ENCODE data around the gene MRPL11.

Gene MRPL11

DNA sequence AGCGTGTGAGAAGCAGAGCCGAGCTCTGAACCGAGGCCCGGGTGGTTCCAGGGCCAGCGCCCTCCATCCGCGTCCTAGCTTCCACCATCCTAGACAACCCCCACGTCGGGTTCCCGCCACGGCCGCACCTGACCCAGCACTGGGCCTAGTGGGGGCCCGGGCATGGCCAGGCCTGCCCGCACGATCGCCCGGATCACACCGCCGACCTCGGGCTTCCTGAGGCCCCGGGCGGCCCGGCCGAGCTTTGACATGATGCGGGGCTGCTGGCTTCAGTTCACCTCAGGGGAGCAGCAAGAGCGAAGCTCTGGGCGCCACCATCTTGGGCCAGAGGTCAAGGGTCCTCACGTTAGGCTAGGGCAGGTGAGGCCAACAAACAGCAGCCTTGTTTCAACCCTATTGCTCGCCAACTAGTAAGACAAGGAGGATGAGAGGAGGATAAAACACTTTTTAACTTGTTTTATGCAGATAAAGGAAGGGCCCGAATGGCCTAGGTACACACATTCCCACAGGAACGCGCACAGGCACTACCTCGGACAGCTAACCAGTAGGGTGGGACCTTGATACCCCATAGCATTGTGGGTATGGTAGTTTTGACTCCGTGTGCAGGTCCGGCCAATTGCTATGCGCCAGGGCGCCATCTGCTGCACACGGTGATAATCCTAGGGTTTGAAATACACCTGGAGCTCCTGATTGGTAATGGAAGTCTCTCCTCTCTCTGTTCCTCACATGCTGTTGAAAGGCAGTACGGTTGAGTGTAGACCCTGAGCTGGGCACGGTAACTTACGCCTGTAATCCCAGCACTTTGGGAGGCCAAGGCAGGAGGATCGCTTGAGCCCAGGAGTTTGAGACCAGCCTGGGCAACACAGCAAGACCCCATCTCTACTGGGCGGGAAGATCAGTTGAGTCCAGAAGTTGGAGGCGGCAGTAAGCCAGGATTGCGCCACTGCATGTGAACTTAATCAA is at the start of gene MRPL11:
MRPL11 (minus strand) TSS at position 345 of the 963 bp plus-strand sequence; CDS start at position 251, 94 bp downstream.
- DNase-seq = peak; percentile 91

DNA sequence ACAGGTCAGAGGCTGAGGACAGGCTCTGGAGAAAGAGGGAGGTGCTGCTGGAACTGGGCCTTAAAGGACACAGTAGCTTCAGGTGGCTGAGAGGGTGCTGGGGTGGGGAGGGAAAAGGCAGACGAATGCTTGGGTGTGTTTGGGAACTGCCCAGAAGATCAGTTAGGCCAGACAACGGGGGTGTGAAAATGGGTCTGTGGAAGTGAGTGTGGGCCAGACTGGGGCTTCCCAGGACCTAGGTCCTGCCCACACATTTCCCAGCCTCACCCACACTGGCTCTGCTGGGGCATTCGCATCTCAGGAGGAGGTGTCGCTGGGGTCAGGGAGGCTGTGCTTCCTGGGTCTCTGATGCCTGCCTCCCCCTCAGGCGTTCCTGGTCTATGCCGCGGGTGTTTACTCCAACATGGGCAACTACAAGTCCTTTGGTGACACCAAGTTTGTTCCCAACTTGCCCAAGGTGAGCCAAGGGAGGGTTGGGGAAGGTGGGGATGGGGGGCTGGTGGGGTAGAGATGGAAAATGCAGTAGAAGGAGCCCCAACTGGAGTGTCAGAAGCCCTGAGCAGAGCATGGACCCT is 46.2 kb upstream of the MRPL11 start:
- DNase-seq = no peak

DNA sequence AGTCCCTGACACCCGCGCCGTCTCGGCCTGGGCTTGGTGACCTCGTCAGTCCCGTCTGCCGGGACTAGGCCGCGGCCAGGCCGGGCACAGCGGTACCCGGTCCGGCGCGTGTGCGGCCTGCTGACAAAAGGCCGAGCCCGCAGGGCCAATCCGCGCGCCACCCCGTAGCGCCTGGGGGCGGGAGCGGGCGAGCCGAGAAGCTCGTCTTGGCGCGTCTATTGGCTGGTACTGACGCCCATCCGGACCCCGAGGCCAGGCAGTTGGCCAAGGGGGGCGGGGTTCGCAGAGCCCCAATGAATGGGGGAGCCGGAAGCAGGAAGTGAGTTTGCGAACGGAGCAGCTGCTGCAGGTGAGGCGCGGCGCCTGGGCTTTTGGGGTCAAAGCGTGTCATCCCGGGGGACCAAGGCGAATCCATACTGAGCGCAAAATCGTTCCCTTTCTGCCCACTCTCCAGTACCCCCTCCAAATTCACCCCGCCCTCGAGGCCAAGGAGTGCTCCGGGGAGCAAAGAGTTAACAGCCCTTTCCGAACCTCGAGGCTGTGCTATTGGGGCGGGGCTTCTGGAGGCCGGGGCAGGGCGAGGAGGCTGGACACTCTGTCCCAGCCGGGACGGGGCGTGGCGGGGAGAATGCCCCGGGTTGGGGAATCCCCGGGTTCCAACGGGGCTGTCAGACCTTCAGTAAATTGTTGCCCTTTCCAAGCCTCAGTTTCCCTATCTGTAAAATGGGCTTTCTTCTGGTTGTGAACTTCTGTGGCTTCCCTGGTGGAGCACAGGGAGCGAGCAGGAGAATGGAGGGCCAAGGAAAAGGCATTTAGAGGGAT is 41.7 kb upstream of the MRPL11 start, which contains the start of gene DPP3:
DPP3 (plus strand) TSS at position 318 of the 822 bp plus-strand sequence. CDS start 1,767 bp downstream, outside the sequence.
- peak; percentile 95 for DNase-seq

DNA sequence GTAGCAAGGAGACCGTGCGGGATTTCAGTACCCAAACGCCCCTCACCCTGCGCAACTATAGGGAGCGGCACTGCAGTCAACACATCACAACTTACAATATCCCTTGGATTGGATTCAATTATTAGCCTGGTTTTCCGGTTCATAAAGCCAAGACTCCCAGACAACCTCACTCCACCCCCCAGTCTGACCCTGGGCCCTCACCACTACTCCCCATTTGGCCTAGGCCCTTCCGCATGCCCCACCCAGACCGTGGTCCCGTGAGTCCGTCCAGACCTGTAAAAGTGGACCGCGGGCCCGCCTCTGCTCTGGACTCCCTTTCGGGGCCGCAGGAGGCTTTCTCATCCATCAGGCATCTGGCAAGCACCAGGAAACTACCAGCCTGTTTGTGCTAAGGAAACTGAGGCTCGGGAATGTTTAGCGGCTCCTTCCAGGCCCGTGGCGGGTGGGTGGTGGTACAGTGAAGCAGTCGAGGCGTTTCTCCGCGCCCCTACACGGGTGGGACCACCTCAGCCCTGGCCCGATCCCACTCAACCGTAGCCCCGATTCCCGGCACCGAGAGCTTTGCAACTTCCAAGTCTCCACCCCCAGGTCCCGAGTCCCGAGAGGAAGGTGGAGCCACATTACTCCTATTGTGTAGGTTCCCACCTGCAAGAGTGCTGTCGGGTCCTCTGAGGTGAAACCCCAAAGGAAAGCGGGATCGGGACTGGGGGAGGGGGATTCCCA is 40.9 kb upstream of the MRPL11 start:
- DNase-seq = no peak

DNA sequence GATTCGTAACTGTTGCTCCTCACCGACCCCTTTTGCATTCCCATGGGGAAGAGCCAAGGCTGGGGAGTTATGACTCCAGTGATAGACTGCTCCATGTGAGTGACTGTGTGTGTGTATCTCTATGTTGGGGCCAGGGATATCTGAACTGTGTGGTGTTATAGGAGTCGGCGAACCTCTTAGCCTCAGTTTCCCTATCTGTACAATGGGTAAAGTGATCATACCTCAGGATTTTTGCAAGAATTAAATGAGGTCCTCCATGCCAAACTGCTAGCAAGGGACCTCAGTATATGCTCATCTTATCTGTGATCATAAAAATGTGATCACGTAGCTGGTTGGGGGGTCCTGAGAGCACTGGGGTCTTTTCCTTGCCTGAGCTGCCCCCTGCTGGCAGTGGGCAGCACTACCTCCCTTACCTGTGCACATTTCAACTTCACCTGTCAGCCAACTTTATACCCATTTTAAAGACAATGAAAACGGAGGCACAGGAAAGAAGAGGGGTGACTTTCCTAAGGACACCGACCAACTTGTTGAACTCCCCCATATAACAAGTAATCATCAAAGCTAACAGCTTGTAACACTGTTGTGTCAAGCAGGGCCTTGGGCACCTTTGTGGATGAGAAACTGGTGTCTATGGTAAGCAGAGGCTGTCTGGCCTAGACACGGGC is 40.2 kb upstream of the MRPL11 start:
- peak; percentile 39 for DNase-seq

DNA sequence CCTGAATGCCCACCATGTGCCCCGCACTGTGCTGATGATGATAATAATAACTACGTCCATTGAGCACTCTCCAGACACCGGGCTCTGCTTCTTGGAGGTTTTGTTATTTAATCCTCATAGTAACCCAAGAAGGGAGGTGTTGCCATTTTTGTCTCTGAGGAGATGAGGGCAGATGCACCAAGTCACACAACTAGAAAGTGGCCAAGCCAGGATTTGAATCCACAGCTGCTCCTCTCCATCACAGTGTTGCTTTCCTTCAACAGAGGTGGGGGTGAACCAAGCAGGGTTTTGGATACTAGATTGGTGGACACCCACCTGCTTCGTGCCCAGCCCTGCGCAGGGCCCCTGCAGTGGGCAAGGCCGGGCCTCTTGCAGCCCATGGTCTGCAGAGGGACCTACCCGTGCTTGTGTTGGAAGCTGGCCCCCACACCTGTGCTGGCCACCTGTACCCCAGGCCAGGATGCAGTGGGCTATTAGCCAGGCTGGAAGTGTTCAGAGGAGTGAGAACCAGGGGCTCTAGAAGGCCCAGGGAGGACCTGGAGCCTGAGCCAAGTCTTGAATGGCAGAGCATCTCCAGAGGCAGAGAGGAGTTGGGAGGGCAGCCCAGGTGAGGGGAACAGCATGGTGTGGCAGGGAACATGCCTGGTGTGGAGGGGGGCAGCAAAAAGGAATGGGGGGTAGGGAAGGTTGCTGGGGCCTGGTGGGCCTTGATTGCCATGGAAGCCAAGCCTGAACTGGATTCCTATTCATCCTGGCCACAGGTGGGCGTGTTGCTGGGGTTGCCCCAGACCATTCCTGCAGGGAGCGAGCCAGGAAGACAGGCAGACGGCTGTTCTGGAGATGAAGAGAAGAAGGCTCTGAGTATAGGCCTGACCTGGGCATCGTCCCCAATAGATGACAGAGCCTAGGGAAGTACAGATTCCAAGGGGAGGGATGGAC is 38.9 kb upstream of the MRPL11 start:
- no peak for DNase-seq

DNA sequence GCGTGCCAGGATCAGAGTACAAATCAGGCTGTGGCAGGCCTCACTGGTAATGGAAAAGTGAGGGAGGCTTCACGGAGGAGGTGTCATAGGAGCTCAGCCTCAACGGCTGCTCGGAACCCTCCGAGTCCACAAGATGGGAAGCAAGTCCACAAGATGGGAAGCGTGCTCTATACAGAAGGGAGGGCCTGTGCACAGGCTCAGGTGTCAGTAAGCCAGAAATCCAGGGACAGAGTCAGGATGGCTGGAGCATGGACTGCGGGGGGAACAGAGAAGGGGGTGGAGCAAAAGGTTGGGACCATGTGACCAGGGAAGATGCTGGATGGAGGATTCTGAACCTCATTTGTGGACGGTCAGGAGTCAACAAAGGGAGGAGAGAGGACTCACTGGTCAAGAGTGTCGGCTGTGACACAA is 38.2 kb upstream of the MRPL11 start:
- no peak for DNase-seq

DNA sequence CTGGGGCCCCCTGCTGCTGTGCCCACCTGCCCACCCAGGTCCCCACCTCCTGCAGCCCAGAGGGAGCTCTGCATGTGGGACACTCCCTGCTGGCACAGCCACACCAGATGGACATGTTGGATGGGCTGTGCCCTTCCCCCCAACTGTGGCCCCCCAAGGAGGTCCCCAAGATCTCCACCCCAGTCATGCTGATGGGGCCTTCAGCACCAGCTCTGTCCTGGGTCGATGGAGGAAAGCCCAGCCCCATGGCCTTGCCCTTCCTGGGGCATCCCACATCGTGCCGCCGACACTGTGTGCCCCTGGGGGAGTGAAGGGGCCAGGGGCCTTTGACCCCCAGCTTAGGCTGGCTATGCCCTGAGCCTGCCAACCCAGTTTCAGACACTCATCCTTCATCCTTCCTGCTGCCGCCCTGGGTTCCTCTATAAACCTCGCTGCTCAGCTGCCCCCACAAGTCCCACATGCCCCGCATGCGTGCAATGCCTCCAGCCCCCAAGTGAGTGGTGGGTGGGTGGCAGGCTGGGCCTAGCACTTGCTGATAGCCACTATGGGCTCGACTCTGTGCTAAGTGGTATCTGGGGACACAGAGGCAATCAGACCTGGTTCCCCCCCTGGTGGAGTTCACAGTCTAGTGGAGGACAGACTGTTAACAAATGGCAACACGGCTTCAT is 37.7 kb upstream of the MRPL11 start:
- DNase-seq = no peak

DNA sequence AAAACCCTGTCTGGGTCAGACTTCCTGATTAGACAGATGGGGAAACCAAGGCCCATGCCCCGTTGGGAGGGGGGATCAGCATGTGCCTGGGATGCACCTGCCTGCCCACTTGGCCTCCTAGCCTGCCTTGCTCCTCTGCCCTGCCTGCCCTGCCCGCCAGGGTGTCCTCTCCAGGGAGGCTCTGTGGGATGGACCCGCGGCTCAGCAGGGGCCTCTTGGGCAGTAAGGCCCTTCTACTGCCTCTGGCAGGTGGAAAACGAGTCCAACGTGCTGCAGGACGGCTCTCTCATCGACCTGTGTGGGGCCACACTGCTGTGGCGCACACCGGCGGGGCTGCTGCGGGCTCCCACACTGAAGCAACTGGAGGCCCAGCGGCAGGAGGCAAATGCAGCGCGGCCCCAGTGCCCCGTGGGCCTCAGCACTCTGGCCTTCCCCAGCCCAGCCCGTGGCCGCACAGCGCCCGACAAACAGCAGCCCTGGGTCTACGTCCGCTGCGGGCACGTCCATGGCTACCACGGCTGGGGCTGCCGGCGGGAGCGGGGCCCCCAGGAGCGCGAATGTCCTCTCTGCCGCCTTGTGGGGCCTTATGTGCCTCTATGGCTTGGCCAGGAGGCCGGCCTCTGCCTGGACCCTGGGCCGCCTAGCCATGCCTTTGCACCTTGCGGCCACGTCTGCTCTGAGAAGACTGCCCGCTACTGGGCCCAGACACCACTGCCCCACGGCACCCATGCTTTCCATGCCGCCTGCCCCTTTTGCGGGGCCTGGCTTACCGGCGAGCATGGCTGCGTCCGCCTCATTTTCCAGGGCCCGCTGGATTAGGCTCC is 36.9 kb upstream of the MRPL11 start:
- no peak for DNase-seq

DNA sequence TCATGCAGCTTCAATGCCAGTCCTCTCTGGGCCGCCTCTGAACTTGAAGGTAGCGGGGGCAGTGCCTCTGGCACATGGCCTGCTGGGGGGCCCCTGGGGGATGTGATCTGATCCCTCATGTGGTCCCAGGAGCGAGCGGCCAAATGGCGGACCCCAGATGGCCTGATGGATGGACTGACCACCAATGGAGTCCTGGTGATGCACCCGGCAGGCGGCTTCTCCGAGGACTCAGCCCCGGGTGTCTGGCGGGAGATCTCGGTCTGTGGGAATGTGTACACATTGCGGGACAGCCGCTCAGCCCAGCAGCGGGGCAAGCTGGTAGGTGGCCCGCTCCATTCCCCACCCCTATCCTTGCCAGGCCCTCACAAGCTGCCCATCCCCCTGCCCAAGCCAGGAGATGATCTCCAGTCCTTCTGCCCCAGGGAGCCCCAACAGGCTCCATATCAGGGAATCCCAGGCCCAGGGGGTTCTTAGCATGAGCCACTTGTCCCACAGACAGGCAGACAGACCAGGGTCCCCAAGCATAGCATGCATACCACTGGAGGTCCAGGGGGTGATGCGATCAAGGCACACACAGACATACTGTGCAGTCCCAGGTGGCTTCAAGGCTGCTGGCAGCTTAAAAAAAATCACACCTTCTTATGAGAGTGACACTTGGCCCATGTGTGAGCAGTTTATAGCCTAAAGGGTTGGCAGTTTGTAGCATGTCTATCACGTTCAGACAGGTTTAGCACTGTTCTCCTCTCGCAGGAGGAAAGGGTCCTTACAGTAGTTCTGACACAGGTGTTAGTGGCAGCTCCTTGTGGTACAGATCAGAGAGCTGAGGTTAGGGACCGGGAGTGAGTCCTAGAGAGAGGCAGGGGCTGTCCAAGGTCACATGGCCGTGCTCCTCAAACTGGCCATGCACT is 35.2 kb upstream of the MRPL11 start:
- no peak for DNase-seq

DNA sequence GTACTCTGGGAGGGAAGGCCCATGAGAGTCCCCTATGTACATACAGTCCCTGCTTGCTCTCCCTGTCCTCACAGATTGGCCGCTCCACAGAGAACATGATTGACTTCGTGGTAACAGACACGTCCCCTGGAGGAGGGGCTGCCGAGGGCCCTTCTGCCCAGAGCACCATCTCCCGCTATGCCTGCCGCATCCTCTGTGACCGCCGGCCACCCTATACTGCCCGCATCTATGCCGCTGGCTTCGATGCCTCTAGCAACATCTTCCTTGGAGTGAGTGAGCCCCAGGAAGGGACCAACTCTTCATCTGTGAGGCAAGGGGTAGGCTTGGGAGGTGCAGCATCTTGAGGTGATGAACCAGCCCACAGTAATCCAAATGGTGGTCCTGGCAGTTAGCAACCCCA is 34.5 kb upstream of the MRPL11 start:
- no peak for DNase-seq

DNA sequence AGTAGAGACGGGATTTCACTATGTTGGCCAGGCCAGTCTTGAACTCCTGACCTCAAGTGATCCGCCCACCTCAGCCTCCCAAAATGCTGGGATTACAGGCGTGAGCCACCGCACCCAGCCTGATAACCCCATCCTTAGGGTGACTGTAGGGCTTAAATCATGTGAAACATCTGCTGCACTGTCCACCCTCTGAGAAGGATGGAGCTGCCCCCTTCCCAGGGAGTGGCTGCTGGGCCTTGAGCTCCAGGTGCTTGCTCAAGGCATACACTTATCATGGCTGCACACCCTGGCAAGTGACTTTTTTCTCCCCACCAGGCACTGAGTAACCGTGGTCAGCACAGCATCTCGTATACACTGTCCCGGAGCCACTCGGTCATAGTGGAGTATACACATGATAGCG is 33.4 kb upstream of the MRPL11 start:
- no peak for DNase-seq

DNA sequence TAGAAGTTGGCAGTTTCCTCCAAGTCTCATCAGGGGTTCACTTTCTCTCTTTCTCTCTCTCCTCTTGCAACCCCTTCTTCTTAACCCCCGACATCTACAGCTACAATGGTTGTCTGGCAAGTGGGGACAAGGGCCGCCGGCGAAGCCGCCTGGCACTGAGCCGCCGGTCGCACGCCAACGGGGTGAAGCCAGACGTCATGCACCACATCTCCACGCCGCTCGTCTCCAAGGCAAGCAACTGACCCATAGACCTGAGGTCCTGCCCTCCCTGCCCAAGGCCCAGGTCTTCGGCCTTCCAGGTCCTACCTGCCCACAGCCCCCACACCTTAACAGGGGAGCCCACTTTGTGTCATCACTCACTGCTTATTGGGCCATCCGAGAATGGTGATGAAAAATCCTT is 32.5 kb upstream of the MRPL11 start:
- DNase-seq = no peak

DNA sequence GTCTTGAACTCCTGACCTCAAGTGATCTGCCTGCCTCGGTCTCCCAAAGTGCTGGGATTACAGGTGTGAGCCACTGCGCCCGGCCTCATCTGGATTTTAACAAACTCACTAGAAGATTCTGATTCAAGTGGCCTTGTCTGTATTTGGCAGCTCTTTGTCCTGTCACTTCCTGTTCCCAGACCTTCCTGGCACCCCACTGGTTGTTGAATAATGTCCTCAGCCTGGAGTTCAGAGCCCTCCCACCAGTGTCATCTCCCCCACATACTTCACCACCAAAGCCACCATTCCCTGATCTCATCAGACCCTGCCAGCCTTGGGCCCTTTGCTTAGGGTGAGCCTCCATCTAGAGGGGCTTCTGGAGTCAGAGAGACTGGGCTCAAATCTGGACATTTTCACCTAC is 31.4 kb upstream of the MRPL11 start:
- DNase-seq = no peak

DNA sequence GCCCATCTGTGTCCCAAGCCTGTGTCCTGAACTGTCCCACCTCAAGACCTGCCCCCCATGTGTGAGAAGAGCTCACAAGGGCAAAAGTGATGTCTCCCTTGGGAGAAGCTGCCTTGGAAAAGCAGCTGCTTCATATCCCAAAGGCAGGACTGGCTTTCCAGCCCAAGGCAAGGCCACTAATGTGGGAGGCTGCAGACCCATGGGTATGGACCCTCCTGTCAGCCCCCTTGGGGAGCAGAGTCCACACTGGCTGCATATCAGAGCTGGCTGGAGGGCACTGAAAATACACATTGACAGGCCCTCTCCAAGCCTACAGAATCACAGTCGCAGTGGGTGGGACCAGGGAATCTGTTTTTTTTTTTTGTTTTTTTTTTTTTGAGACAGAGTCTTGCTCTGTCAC is 30.8 kb upstream of the MRPL11 start:
- DNase-seq = no peak

DNA sequence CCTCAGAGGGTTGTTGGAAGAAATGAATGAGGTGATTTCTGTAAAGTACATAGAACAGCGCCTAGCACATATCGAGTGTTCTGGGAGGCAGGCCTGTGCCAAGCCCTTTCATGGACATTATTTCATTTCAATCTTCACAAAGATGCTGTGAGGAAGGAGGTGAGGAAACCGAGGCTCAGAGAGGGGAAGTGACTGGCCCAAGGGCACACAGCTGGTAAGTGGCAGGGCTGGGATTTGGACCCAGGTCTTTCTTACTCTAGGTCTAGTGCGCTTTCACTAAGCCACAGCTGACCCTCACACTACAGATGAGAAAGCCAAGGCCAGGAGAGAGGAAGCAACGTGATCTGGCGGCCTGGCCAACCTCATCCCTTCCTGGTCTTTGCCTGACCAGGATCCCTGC is 30.0 kb upstream of the MRPL11 start:
- no peak for DNase-seq

DNA sequence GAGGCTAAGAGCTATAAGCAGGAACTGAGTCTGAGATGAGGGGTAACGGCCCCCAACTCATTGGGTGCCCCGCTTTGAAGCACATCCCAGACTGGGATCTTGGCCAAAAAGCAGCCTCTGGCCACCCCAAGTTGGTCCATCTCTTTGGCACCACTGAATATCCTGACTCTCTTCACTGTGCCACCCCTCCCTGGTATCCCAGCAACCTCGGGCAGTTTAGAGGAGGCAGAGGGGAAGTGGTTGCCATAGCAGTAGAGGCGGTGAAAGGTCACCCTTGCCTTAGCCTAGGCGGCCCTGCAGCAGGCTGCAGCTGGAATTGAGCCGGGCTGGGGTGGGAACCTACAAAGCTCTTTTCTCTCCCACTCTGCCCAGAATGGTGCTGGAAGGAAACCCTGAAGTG is 29.1 kb upstream of the MRPL11 start:
- no peak for DNase-seq

DNA sequence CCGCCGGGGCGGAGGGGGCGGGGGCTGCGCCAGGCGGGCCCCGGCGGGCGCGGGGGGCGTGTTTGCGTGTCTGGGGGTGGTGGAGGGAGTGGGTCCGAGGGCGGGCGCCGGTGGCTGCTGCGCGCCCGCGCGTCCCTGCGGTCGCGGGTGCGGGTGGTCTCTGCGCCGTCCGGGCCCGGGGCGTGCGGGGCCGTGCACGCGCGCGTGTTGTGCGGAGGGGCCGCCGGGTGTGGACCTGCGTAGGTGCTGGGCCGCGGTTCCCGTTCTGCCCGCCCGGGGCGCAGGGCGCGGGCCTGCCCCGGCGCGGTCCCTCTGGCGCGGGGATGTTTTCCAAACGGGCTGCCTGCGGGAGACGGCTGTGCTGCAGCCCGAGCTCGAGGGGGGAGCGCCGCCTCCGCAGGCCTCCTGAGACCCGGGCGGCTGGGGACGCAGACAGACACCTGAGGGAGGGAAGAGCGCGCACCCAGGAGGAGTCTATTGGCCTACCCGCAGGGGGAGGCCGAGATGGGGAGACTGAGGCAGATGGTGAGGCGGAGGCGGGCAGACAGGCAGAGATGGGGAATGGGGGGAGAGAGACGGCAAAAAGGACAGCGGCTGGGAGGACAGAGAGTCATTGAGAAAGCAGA is 28.5 kb upstream of the MRPL11 start:
- no peak for DNase-seq
